ENCODE measurements around the gene OPRM1.

The OPRM1 gene

GRCh38 chr6:154243793-154244750 lies 205.0 kb downstream of the OPRM1 start:
- DNase-seq: no peak

- no peak for DNase-seq
These were observed 206.5 kb downstream of the OPRM1 start for GRCh38 chr6:154245506-154245905.

- DNase-seq: no peak
These were observed 207.7 kb downstream of the OPRM1 start for GRCh38 chr6:154246723-154247118.

- no peak for DNase-seq
These were observed 208.2 kb downstream of the OPRM1 start for GRCh38 chr6:154247119-154247861.

- no peak for DNase-seq
These were observed 210.7 kb downstream of the OPRM1 start for GRCh38 chr6:154249499-154250298.

- DNase-seq: no peak
These were observed 212.1 kb downstream of the OPRM1 start for GRCh38 chr6:154251116-154251515.

- DNase-seq: no peak
These were observed 213.6 kb downstream of the OPRM1 start for GRCh38 chr6:154252678-154253077.

- no peak for DNase-seq
These were observed 218.0 kb downstream of the OPRM1 start for GRCh38 chr6:154257067-154257466.

- no peak for DNase-seq
These were observed 219.2 kb downstream of the OPRM1 start for GRCh38 chr6:154258064-154258757.

- no peak for DNase-seq
These were observed 222.8 kb downstream of the OPRM1 start for GRCh38 chr6:154261688-154262397.

GRCh38 chr6:154266560-154267099 lies 227.6 kb downstream of the OPRM1 start:
- DNase-seq: no peak

- DNase-seq: no peak
These were observed 228.6 kb downstream of the OPRM1 start for GRCh38 chr6:154267508-154268106.

GRCh38 chr6:154268486-154268885 lies 229.4 kb downstream of the OPRM1 start:
- DNase-seq: no peak

- no peak for DNase-seq
These were observed 235.1 kb downstream of the OPRM1 start for GRCh38 chr6:154274168-154274567.

GRCh38 chr6:154276810-154277628 lies 238.0 kb downstream of the OPRM1 start:
- no peak for DNase-seq

- no peak for DNase-seq
These were observed 238.6 kb downstream of the OPRM1 start for GRCh38 chr6:154277629-154278017.

- no peak for DNase-seq
These were observed 241.5 kb downstream of the OPRM1 start for GRCh38 chr6:154280521-154280920.

- DNase-seq: no peak
These were observed 245.3 kb downstream of the OPRM1 start for GRCh38 chr6:154284313-154284853.

- no peak for DNase-seq
These were observed 246.8 kb downstream of the OPRM1 start for GRCh38 chr6:154285826-154286225.

All from islet precursor cell (in vitro differentiated cells).